A549 (cell line): ENCODE measurements around the gene ZNF419.

Experiments used
- ATOH8 ChIP-seq: fragments of 250-450 bp; sonication (Bioruptor Pico); IDR thresholded peaks from 2 replicates; pipeline ENCODE4 v1.5.0; 2020; ENCODE audit warnings: low read depth, mild to moderate bottlenecking, moderate library complexity
- BHLHE40 ChIP-seq: IDR thresholded peaks from 2 replicates; pipeline ENCODE4 v1.6.1; 2012; ENCODE audit warnings: low read depth, low read length, inconsistent platforms
- CTCF ChIP-seq: fragments of >200 bp; sonication (Bioruptor Twin); formaldehyde crosslinking; IDR thresholded peaks from 3 replicates; pipeline ENCODE4 v1.5.1; 2016
- FOSL2 ChIP-seq, 2 experiments: fragments of 450-650 bp in 1 of 2; fragments of >200 bp in 1 of 2; sonication (Bioruptor Twin) in 1 of 2; formaldehyde crosslinking; IDR thresholded peaks; 2 replicates each; pipeline versions ENCODE4 v1.5.0 to v1.6.1; 2016 to 2020; ENCODE audit warnings: mild to moderate bottlenecking in 1 of 2, moderate library complexity in 1 of 2
- HEYL ChIP-seq: fragments of 250-450 bp; sonication (Bioruptor Pico); IDR thresholded peaks from 2 replicates; pipeline ENCODE4 v1.8.0; 2021; ENCODE audit warnings: mild to moderate bottlenecking, moderate library complexity
- MAFK ChIP-seq: fragments of 450-650 bp; IDR thresholded peaks from 2 replicates; pipeline ENCODE4 v1.6.1; 2014; ENCODE audit not compliant: partially characterized antibody
- POLR2A ChIP-seq: IDR thresholded peaks from 2 replicates; pipeline ENCODE4 v1.6.1; 2012; ENCODE audit warnings: mild to moderate bottlenecking, low read length
- ZSCAN20 ChIP-seq: fragments of 250-450 bp; sonication (Bioruptor Pico); IDR thresholded peaks from 2 replicates; pipeline ENCODE4 v1.8.0; 2022; ENCODE audit warnings: mild to moderate bottlenecking, moderate library complexity

GRCh38 chr19:57511484-57511883 lies 23.9 kb downstream of the ZNF419 start:
- no peak for TF ChIP-seq POLR2A
- no peak for TF ChIP-seq ATOH8 (CRISPR knock-in tag)
- peak; percentile 72 for TF ChIP-seq MAFK
- no peak for TF ChIP-seq HEYL (CRISPR knock-in tag)
- TF ChIP-seq CTCF: no peak
- no peak for TF ChIP-seq BHLHE40
- TF ChIP-seq FOSL2 (IDR thresholded peaks at IDR 0.05): no peak
- no peak for TF ChIP-seq FOSL2 (CRISPR knock-in tag; IDR thresholded peaks at IDR 0.05)
- no peak for TF ChIP-seq ZSCAN20 (CRISPR knock-in tag)
